Measurements from ENCODE around the gene VMO1.

The VMO1 gene

DNA sequence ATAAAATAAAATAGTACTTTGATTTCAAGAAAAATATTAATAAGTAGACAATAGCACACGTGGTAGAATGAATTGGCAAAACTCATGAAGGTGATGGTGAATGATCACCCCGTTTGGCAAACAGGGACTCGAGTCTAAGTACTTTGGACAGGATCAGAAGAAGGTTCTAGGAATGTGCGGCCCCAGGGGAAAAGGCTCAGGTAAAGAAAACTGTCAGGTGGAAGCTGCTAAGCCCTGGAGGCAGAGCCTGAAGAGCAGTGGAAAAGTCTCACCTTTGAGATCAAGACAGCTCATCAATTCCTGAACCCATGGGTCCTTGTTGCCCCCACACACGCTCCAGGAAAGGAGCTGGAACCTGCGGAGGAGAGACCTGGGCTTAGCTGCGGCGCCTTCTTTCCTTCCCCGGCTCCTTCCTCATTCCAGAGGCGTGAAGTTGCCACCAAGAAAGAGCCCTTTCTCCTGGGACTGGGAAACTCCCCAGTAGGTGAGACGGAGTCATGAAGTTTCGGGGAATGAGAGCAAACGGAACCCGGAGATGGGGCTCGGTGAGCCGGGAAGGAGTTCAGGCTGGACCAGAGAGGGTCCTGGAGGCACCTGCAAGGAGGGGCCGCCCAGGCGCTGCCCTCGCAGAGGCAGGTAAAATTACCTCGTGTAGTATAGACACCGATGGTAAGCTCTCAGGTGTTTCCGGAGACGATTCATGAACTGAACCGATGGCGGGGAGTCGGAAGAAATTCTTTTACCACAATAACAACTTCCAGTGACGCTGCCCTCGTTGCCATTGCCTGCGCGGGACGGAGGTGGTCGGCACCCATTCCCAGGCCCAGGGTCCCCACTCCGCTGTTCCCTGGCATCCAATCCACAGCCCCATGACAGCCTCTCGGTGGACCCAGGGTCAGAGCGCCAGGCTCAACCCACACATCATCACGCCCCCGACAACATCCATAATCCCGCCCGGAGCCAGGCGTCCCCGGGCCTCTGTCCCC, 47.7 kb downstream of the VMO1 start:
- no peak overlapping the region for H3K27ac ChIP-seq
- TF ChIP-seq, protein P1, sequence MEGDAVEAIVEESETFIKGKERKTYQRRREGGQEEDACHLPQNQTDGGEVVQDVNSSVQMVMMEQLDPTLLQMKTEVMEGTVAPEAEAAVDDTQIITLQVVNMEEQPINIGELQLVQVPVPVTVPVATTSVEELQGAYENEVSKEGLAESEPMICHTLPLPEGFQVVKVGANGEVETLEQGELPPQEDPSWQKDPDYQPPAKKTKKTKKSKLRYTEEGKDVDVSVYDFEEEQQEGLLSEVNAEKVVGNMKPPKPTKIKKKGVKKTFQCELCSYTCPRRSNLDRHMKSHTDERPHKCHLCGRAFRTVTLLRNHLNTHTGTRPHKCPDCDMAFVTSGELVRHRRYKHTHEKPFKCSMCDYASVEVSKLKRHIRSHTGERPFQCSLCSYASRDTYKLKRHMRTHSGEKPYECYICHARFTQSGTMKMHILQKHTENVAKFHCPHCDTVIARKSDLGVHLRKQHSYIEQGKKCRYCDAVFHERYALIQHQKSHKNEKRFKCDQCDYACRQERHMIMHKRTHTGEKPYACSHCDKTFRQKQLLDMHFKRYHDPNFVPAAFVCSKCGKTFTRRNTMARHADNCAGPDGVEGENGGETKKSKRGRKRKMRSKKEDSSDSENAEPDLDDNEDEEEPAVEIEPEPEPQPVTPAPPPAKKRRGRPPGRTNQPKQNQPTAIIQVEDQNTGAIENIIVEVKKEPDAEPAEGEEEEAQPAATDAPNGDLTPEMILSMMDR (IDR thresholded peaks at IDR 0.05) = no peak
- TF ChIP-seq ZFX (IDR thresholded peaks at IDR 0.05; ENCODE audit: borderline replicate concordance) = no peak

DNA sequence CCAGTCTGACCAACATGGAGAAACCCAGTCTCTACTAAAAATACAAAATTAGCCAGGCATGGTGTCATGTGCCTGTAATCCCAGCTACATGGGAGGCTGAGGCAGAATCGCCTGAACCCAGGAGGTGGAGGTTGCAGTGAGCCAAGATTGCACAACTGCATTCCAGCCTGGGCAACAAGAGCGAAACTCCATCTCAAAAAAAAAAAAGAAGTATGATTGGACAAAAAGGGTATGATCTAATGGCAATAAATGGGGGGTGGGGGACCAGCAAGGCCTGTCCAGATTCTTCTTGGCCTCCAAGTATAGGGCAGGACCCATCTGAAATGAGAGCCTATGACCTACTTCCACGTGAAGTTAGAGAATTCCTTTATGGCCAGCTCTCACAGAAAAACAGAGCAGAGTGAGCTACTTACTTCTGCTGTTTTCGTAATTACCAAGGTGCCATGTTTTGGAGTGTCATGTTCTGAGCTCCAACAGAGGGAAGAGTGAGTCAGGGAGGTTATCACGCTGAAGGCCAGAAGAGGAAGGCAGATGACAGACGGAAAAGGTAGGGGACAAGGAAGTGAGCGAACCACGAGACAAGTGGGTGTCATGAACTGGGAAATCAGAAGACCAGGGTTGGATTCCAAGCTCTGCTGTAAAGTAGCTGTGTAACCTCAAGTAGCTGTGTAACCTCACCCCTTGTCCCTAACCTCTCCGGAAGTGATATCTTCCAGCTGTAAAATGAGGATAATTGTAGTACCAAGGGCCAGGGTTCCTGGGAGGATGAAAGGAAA, 50.1 kb downstream of the VMO1 start:
- H3K27ac ChIP-seq = no peak overlapping the region
- TF ChIP-seq ZFX (IDR thresholded peaks at IDR 0.05; ENCODE audit: borderline replicate concordance) = no peak
- TF ChIP-seq, protein P1 (IDR thresholded peaks at IDR 0.05) = no peak

Data from 22Rv1 (cell line).